Sigmoid colon (tissue), 7 donors: ENCODE results near the gene PDCD1LG2. TPM values are rescaled to one million over a fixed set of nuclear protein-coding genes. Genes with fewer than 3 reads are reported as not detected.
A peak's percentile ranks its signal among the peaks of the same experiment; 100 is the strongest.
"Not testable (repeated sequence)": the region's sequence is repeated elsewhere in the genome, so short reads cannot be mapped to it uniquely, and the experiment has no call there.

ENCODE experiments used
- DNase-seq: peaks from one replicate; pipeline ENCODE4 v3.0.0-alpha.2; 2019
- H3K27ac ChIP-seq, 4 donors: fragments of 200-600 bp; sonication (generic); one replicate each; pipeline ENCODE4 v1.5.1; 2016 to 2019; ENCODE audit warnings: mild to moderate bottlenecking in 1 of 4
- H3K27me3 ChIP-seq, 3 donors: fragments of 200-600 bp; sonication (generic); one replicate each; pipeline ENCODE4 v1.5.1; 2019; ENCODE audit warnings: mild to moderate bottlenecking in 1 of 3
- H3K36me3 ChIP-seq, 4 donors: fragments of 200-600 bp; sonication (generic); one replicate each; pipeline ENCODE4 v1.5.1; 2016 to 2019
- H3K4me1 ChIP-seq, 4 donors: fragments of 200-600 bp; sonication (generic); one replicate each; pipeline ENCODE4 v1.5.1; 2017 to 2019
- H3K4me3 ChIP-seq, 4 donors: fragments of 200-600 bp; sonication (generic); one replicate each; pipeline ENCODE4 v1.5.1; 2017 to 2019; ENCODE audit warnings: mild to moderate bottlenecking in 2 of 4, moderate library complexity in 1 of 4
- H3K9me3 ChIP-seq, 4 donors: fragments of 200-600 bp in 3 of 4; sonication (generic) in 3 of 4; one replicate each; pipeline versions ENCODE4 v1.5.1 to v1.6.1; 2013 to 2019
- CTCF ChIP-seq, 4 experiments: fragments of 450-650 bp in 3 of 4; fragments of 200-600 bp in 1 of 4; IDR thresholded peaks; one replicate each; pipeline ENCODE4 v1.5.1; 2016 to 2019; ENCODE audit warnings: antibody characterized with exemption in 4 of 4, mild to moderate bottlenecking in 3 of 4, moderate library complexity in 2 of 4
- EP300 ChIP-seq, 4 donors: sonication (generic); formaldehyde crosslinking; IDR thresholded peaks; one replicate each; pipeline ENCODE4 v1.6.1; 2017; ENCODE audit warnings: antibody characterized with exemption in 4 of 4
- POLR2A ChIP-seq, 2 donors: fragments of 450-650 bp; IDR thresholded peaks; one replicate each; pipeline ENCODE4 v1.6.1; 2016; ENCODE audit warnings: antibody characterized with exemption in 2 of 2, mild to moderate bottlenecking in 2 of 2, moderate library complexity in 2 of 2
- POLR2AphosphoS5 ChIP-seq, 4 donors: sonication (generic); formaldehyde crosslinking; IDR thresholded peaks; one replicate each; pipeline ENCODE4 v1.6.1; 2017; ENCODE audit warnings: antibody characterized with exemption in 4 of 4
- WGBS, 2 donors: extraction: QIAGEN DNeasy Blood & Tissue Kit; methylation state at CpG; one replicate each; pipeline ENCODE4 v1.1.7; 2013; 5-methylcytosine and 5-hydroxymethylcytosine counted together
- intact Hi-C: fragments of 100-400 bp; cut with DNase I; formaldehyde crosslinking; loops from one replicate; pipeline ENCODE4 v1.15.1; 2023
- polyA plus RNA-seq, 3 donors: library from polyadenylated mRNA; stranded (reverse); fragments of 200-250 nt; gene quantifications; one replicate each; pipeline ENCODE4 v1.2.3, GENCODE V29; 2013
- total RNA-seq, 4 donors: library from RNA; depleted of rRNA; stranded (reverse); fragments of >200 nt; gene quantifications; one replicate each; pipeline ENCODE4 v1.1.0, GENCODE V29; 2016
- donor health status: healthy with polysubstance abuse.
- donor health status: Bipolar disorder and iron deficiency.
- donor health status: healthy.

Gene PDCD1LG2
- total RNA-seq, result 1 to 10 TPM; 1.1 to 2.8 (median 1.9) TPM
- polyA plus RNA-seq, result 1 to 10 TPM in 2 of 3 donors, under 1 TPM in 1; 0.60 to 1.2 (median 1.2) TPM

- H3K4me1 ChIP-seq, result peaks cover 0 to 9% (median 6%) of the 10 kb centered on the region in 4 donors
- intact Hi-C loops, result no loop called here
- WGBS, 2 donors, result 46 to 48% methylated on average over 4 of the region's 4 CpGs
- peak within 1 kb of the TSS in 3 of 4 donors; percentile 11 to 22 (median 20) for H3K4me3 ChIP-seq
- H3K27me3 ChIP-seq, result no peaks in the 10 kb centered on the region
- no peaks in the 10 kb centered on the region for H3K36me3 ChIP-seq
- H3K27ac ChIP-seq, result peak within 1 kb of the TSS; percentile 42 to 63 (median 50)
- no peak for DNase-seq
- TF ChIP-seq EP300 (IDR thresholded peaks at IDR 0.05) (no peak), POLR2A (IDR thresholded peaks at IDR 0.05) (no peak), CTCF (IDR thresholded peaks at IDR 0.05) (no peak), POLR2AphosphoS5 (IDR thresholded peaks at IDR 0.05) (no peak)
- H3K9me3 ChIP-seq, result no peaks in the 10 kb centered on the region
Measured at GRCh38 chr9:5510360-5510931, at the start of gene PDCD1LG2. Gene PDCD1LG2 (plus strand): TSS chr9:5510531. CDS start chr9:5522547, 12,016 bp downstream.

GRCh38 chr9:5464831-5465330, 45.5 kb upstream of the PDCD1LG2 start:
- H3K27ac ChIP-seq, H3K4me3 ChIP-seq, H3K27me3 ChIP-seq, DNase-seq, H3K36me3 ChIP-seq, intact Hi-C loops, H3K9me3 ChIP-seq, H3K4me1 ChIP-seq: not testable (repeated sequence)
- 84 to 86% methylated on average over 4 of the region's 4 CpGs for WGBS, 2 donors

- intact Hi-C loops, result no loop called here
- peaks cover 0 to 10% (median 0%) of the 10 kb centered on the region in 4 donors for H3K36me3 ChIP-seq
- WGBS, 2 donors, result 81 to 86% methylated on average over 1 of the region's 1 CpG
Measured at GRCh38 chr9:5466005-5466404, 44.3 kb upstream of the PDCD1LG2 start.

GRCh38 chr9:5466766-5467165, 43.6 kb upstream of the PDCD1LG2 start:
- Histone ChIP-seq H3K4me1 (peaks cover 0 to 9% (median 2%) of the 10 kb centered on the region in 4 donors), H3K27ac (no peak overlapping the region), H3K27me3 (no peaks in the 10 kb centered on the region), H3K36me3 (peaks cover 0 to 10% (median 0%) of the 10 kb centered on the region in 4 donors), H3K4me3 (no peak overlapping the region), H3K9me3 (no peaks in the 10 kb centered on the region)
- TF ChIP-seq CTCF (IDR thresholded peaks at IDR 0.05), result no peak
- no peak for TF ChIP-seq POLR2AphosphoS5 (IDR thresholded peaks at IDR 0.05)
- TF ChIP-seq EP300 (IDR thresholded peaks at IDR 0.05), result no peak
- no peak for TF ChIP-seq POLR2A (IDR thresholded peaks at IDR 0.05)
- intact Hi-C loops, result no loop called here
- 79 to 81% methylated on average over 2 of the region's 2 CpGs for WGBS, 2 donors
- DNase-seq, result no peak

More at GRCh38 chr9:5466005-5466404, 44.3 kb upstream of the PDCD1LG2 start:
- DNase-seq, result no peak
- Histone ChIP-seq H3K9me3 (no peaks in the 10 kb centered on the region), H3K4me1 (peaks cover 0 to 9% (median 2%) of the 10 kb centered on the region in 4 donors), H3K27ac (no peak overlapping the region), H3K27me3 (no peaks in the 10 kb centered on the region), H3K4me3 (no peak overlapping the region)
- TF ChIP-seq CTCF (IDR thresholded peaks at IDR 0.05), result no peak
- TF ChIP-seq POLR2AphosphoS5 (IDR thresholded peaks at IDR 0.05), result no peak
- TF ChIP-seq POLR2A (IDR thresholded peaks at IDR 0.05), result no peak
- no peak for TF ChIP-seq EP300 (IDR thresholded peaks at IDR 0.05)

GRCh38 chr9:5468850-5469249, 41.5 kb upstream of the PDCD1LG2 start:
- 81 to 85% methylated on average over 5 of the region's 5 CpGs for WGBS, 2 donors
- DNase-seq, result no peak
- no peak overlapping the region for H3K27ac ChIP-seq
- no peaks in the 10 kb centered on the region for H3K27me3 ChIP-seq
- H3K36me3 ChIP-seq, result no peaks in the 10 kb centered on the region
- H3K4me3 ChIP-seq, result no peak overlapping the region
- TF ChIP-seq POLR2A (IDR thresholded peaks at IDR 0.05) (no peak), POLR2AphosphoS5 (IDR thresholded peaks at IDR 0.05) (no peak), CTCF (IDR thresholded peaks at IDR 0.05) (no peak), EP300 (IDR thresholded peaks at IDR 0.05) (no peak)
- intact Hi-C loops, result no loop called here
- H3K9me3 ChIP-seq, result no peaks in the 10 kb centered on the region
- peaks cover 0 to 9% (median 2%) of the 10 kb centered on the region in 4 donors for H3K4me1 ChIP-seq
